Astrocyte of the spinal cord (primary cell): Measurements from ENCODE around the gene QSOX1.

ENCODE experiments used
- DNase-seq: peaks from one replicate; pipeline ENCODE4 v3.0.0; 2011; ENCODE audit warnings: low read depth, low spot score
- H3K4me3 ChIP-seq: 2 replicates; pipeline ENCODE4 v1.5.1; 2011; ENCODE audit warnings: low read depth, mild to moderate bottlenecking, low read length, moderate library complexity
- in situ Hi-C: cut with HindIII; loops from 2 replicates; pipeline ENCODE4 v1.10.0; 2017; ENCODE audit warnings: low sequenced_read_pairs
- TF ChIP-seq, protein P1 (sequence below): IDR thresholded peaks from 2 replicates; pipeline ENCODE4 v1.5.1; 2012; ENCODE audit warnings: low read depth, mild to moderate bottlenecking, low read length, inconsistent platforms

Gene QSOX1

DNA sequence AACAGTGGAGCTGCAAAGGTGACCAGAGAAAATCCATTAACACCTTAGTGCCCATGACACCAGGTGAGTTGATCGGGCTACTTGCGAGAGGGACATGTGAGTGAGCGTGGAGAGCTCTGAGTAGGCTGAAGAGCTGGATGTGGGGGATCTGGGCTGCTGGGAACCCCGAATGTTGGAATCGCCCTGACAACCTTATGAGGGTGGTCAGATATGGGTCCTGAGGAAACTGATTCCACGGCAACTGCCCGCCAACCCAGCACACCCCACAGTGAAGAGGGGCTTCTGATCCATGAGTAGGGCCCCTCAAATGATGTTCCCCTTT lies 705 bp upstream of the QSOX1 start:
- peak overlapping the region; percentile 75 for H3K4me3 ChIP-seq
- TF ChIP-seq, protein P1, sequence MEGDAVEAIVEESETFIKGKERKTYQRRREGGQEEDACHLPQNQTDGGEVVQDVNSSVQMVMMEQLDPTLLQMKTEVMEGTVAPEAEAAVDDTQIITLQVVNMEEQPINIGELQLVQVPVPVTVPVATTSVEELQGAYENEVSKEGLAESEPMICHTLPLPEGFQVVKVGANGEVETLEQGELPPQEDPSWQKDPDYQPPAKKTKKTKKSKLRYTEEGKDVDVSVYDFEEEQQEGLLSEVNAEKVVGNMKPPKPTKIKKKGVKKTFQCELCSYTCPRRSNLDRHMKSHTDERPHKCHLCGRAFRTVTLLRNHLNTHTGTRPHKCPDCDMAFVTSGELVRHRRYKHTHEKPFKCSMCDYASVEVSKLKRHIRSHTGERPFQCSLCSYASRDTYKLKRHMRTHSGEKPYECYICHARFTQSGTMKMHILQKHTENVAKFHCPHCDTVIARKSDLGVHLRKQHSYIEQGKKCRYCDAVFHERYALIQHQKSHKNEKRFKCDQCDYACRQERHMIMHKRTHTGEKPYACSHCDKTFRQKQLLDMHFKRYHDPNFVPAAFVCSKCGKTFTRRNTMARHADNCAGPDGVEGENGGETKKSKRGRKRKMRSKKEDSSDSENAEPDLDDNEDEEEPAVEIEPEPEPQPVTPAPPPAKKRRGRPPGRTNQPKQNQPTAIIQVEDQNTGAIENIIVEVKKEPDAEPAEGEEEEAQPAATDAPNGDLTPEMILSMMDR: no peak
- no peak for DNase-seq
- in situ Hi-C loops: no loop called here

DNA sequence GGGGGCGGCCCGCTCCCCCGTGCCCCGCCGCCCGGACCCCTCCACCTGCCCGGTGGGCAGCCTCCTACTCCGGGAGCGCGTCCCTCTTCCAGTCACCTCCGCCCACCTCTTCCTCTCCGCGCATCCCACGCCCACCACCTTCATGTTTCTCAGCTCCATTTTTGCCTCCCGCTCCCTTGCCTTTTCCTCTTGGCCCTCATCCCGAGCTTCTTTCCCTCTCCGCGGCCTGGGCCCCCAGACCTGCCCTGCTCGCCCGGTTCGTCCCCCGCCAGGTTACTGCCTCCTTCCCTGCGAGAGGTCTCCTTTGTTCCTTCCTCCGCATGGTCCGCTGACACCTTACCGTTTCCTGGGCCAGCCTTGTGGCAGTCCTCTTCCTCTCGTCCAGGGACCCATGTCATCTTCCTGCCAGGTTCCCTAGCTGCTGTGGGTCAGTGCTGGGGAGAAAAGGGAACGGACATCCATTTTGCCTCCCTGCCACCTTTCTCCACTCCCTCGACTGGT lies 563 bp downstream of the QSOX1 start:
- DNase-seq: no peak
- H3K4me3 ChIP-seq: peak overlapping the region; percentile 75
- in situ Hi-C loops: no loop called here

DNA sequence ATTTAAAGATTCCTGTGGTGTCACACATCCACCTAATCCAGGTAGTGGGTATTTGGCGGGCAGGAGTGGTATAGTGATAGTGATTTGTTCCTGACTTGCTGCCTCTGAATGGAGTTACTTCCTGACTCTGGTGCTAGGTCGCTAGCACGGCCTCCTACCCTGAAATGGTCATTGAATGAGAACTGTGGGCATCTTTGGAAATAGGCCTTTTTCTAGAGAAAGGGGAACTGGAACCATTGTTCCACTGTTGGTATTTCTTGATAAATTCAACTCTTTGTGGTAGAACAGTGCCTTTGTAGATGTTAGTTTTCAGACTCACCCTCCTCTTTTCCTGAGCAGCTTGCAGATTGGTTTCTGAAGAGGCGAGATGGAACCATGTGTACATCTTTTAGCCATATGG lies 1.5 kb downstream of the QSOX1 start:
- no peak for DNase-seq
- TF ChIP-seq, protein P1: no peak
- in situ Hi-C loops: no loop called here
- no peak overlapping the region for H3K4me3 ChIP-seq

More for the DNA sequence above, 563 bp downstream of the QSOX1 start:
- TF ChIP-seq, protein P1: no peak

DNA sequence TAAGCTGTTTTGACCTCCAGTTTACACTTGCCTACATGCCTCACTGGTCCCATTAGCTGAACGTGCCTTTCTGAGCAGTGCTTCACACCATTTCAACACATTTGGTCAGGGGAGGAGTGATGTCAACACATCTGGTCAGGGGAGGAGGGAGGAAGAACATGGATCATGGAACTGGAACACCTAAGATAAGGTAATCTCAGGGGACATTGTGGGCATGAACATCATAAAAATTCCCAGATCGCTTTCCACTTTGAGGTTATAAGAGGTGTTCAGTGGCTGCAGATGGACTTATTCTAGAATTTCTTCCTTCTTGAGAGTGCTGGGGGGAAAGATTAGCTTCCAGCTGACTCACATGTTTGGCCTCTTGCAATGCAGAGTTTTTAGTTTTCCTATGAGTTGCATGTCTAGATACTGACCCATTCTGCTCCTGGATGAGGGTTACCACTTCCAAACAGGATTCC lies 2.0 kb downstream of the QSOX1 start:
- TF ChIP-seq, protein P1: no peak
- no peak overlapping the region for H3K4me3 ChIP-seq
- DNase-seq: peak; percentile 69
- in situ Hi-C loops: no loop called here

DNA sequence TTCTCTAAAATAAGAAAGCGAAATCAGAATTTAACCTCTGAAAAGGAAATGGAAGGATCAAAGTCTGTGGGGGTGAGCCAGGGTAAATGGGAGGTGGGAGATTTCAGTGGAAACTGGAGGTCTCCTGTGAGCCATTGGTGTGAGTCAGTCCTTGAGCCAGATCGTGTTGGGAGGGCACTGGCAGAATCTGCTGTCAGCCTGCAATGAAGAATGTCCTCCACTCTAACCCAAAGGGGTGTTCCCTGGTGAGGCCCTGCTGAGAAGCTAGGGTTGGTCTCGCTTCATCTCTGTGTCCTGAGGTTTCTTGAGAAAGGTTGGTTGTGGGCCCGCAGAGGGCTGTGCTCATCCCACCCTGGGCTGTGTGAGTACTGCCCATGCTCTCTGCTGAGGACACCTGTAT lies 2.4 kb downstream of the QSOX1 start:
- in situ Hi-C loops: no loop called here
- DNase-seq: peak; percentile 64
- TF ChIP-seq, protein P1: no peak
- H3K4me3 ChIP-seq: no peak overlapping the region

DNA sequence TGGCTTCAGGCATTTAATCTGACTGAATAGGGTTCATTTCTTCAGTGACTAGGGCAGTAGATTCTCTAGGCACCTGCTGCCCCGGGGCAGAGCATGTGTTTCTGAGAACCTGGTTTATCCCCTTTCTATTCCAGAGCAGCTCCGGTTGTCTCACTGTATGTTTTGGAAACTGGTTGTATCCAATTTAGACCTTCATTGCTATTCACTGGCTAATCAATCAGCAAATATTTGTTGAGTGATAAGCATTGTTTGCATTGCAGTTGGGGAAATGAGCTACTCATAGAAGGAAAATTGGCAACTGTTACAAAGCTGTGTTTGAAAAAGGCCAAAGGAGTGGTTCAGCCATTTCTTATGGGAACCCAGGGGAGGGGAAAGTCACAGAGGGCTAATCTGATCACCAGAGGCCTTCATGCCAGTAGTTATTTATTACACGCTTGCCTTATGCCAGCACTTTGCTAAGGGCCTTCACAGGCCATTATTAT lies 2.9 kb downstream of the QSOX1 start:
- TF ChIP-seq, protein P1: no peak
- no peak for DNase-seq
- in situ Hi-C loops: no loop called here
- no peak overlapping the region for H3K4me3 ChIP-seq
